ENCODE measurements around the gene MGLL. TPM values are rescaled to one million over a fixed set of nuclear protein-coding genes. Genes with fewer than 3 reads are reported as not detected.

Gene MGLL
- total RNA-seq, 4 donors from 2014 or later = 37.9 to 54.3 (median 45.2) TPM

GRCh38 chr3:127646501-127647046 lies 175.7 kb downstream of the MGLL start:
- H3K27ac ChIP-seq = no peak overlapping the region
- 86% methylated on average over 10 of the region's 10 CpGs for WGBS
- H3K4me1 ChIP-seq = no peaks in the 10 kb centered on the region
- H3K27me3 ChIP-seq = no peaks in the 10 kb centered on the region
- no peak for TF ChIP-seq POLR2AphosphoS5 (IDR thresholded peaks at IDR 0.05)
- TF ChIP-seq, protein P1, sequence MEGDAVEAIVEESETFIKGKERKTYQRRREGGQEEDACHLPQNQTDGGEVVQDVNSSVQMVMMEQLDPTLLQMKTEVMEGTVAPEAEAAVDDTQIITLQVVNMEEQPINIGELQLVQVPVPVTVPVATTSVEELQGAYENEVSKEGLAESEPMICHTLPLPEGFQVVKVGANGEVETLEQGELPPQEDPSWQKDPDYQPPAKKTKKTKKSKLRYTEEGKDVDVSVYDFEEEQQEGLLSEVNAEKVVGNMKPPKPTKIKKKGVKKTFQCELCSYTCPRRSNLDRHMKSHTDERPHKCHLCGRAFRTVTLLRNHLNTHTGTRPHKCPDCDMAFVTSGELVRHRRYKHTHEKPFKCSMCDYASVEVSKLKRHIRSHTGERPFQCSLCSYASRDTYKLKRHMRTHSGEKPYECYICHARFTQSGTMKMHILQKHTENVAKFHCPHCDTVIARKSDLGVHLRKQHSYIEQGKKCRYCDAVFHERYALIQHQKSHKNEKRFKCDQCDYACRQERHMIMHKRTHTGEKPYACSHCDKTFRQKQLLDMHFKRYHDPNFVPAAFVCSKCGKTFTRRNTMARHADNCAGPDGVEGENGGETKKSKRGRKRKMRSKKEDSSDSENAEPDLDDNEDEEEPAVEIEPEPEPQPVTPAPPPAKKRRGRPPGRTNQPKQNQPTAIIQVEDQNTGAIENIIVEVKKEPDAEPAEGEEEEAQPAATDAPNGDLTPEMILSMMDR (IDR thresholded peaks at IDR 0.05) = no peak
- no peak for TF ChIP-seq EP300 (IDR thresholded peaks at IDR 0.05)
- TF ChIP-seq POLR2A (IDR thresholded peaks at IDR 0.05) = no peak
- H3K4me3 ChIP-seq = no peak overlapping the region
- H3K9me3 ChIP-seq = no peaks in the 10 kb centered on the region
- no peaks in the 10 kb centered on the region for H3K36me3 ChIP-seq
- DNase-seq (ENCODE audit: low spot score in 2 of 2) = no peak

GRCh38 chr3:127645371-127646015 lies 176.8 kb downstream of the MGLL start:
- Histone ChIP-seq H3K27me3 (no peaks in the 10 kb centered on the region), H3K9me3 (no peaks in the 10 kb centered on the region), H3K27ac (no peak overlapping the region), H3K36me3 (no peaks in the 10 kb centered on the region), H3K4me3 (no peak overlapping the region), H3K4me1 (no peaks in the 10 kb centered on the region)
- TF ChIP-seq POLR2AphosphoS5 (IDR thresholded peaks at IDR 0.05) = no peak
- TF ChIP-seq POLR2A (IDR thresholded peaks at IDR 0.05) = no peak
- TF ChIP-seq, protein P1 (IDR thresholded peaks at IDR 0.05) = no peak
- no peak for TF ChIP-seq EP300 (IDR thresholded peaks at IDR 0.05)
- 86% methylated on average over 6 of the region's 8 CpGs for WGBS
- no peak for DNase-seq (ENCODE audit: low spot score in 2 of 2)

DNA sequence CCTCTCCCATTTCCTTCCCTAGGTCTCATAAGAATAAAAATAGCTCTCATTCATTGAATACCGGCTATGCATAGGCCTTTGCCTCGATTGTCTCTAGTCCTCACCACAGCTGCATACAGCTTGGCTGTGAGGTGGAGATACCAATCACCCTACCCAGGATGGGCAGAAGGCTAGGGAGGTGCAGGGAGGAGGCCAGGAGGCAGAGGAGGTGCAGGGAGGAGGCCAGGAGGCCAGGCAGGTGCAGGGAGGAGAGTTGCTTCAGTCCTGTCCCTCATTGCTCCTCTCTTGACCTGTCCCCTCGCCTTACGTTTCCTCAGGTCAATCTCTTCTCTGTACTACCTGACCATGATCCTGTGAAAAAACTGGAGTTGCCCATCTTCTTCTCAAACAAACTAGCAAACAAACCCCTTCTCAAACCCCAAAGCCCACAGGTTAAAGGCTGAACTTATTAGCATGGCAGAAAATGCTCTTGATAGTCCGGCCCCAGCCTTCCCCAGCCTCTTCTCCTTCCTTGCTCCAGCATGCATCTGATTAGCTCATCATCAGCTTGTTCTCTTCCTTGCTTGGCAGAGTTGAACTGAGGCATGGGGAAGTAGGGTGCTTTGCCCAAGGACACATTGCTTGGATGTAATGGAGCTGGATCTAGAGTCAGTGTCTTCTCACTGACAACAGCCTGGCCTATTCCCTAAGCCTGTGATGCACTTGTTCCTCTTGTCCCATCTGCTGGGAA lies 177.5 kb downstream of the MGLL start:
- TF ChIP-seq POLR2A (IDR thresholded peaks at IDR 0.05) (no peak), EP300 (IDR thresholded peaks at IDR 0.05) (no peak), POLR2AphosphoS5 (IDR thresholded peaks at IDR 0.05) (no peak)
- TF ChIP-seq, protein P1 (IDR thresholded peaks at IDR 0.05) = no peak
- Histone ChIP-seq H3K9me3 (no peaks in the 10 kb centered on the region), H3K27ac (no peak overlapping the region), H3K4me1 (no peaks in the 10 kb centered on the region), H3K36me3 (no peaks in the 10 kb centered on the region), H3K4me3 (no peak overlapping the region), H3K27me3 (no peaks in the 10 kb centered on the region)
- WGBS = 81% methylated on average over 5 of the region's 5 CpGs
- DNase-seq (ENCODE audit: low spot score in 2 of 2) = no peak

- H3K4me3 ChIP-seq = no peak overlapping the region
- DNase-seq (ENCODE audit: low spot score in 2 of 2) = no peak
- H3K36me3 ChIP-seq = no peaks in the 10 kb centered on the region
- no peaks in the 10 kb centered on the region for H3K9me3 ChIP-seq
- WGBS = 100% methylated on average over 3 of the region's 3 CpGs
- no peaks in the 10 kb centered on the region for H3K4me1 ChIP-seq
- H3K27ac ChIP-seq = no peak overlapping the region
- H3K27me3 ChIP-seq = no peaks in the 10 kb centered on the region
- TF ChIP-seq POLR2A (IDR thresholded peaks at IDR 0.05) (no peak), EP300 (IDR thresholded peaks at IDR 0.05) (no peak), POLR2AphosphoS5 (IDR thresholded peaks at IDR 0.05) (no peak)
- TF ChIP-seq, protein P1 (IDR thresholded peaks at IDR 0.05) = no peak
These were observed 182.3 kb downstream of the MGLL start for GRCh38 chr3:127640042-127640355.

Data from suprapubic skin (tissue), 4 donors.